ENCODE data around the gene GUCA2A.

GUCA2A gene

GRCh38 chr1:42173155-42173933, 8.8 kb upstream of the GUCA2A start:
- H3K9me3 ChIP-seq (ENCODE audit: low read length) = no peaks in the 10 kb centered on the region
- peaks cover 4% of the 10 kb centered on the region for H3K36me3 ChIP-seq (ENCODE audit: insufficient read depth, low read length)
- no peaks in the 10 kb centered on the region for H3K27me3 ChIP-seq (ENCODE audit: insufficient read depth, low read length)
- H3K4me3 ChIP-seq (ENCODE audit: low read length) = no peak overlapping the region
- H2AFZ ChIP-seq (ENCODE audit: low read depth, low read length) = no peak overlapping the region
- H3K4me1 ChIP-seq (ENCODE audit: insufficient read depth, low read length) = no peaks in the 10 kb centered on the region

- H3K4me3 ChIP-seq (ENCODE audit: low read length) = no peak overlapping the region
- H2AFZ ChIP-seq (ENCODE audit: low read depth, low read length) = no peak overlapping the region
- H3K36me3 ChIP-seq (ENCODE audit: insufficient read depth, low read length) = peaks cover 4% of the 10 kb centered on the region
- no peaks in the 10 kb centered on the region for H3K4me1 ChIP-seq (ENCODE audit: insufficient read depth, low read length)
- no peaks in the 10 kb centered on the region for H3K27me3 ChIP-seq (ENCODE audit: insufficient read depth, low read length)
- H3K9me3 ChIP-seq (ENCODE audit: low read length) = no peaks in the 10 kb centered on the region
Observed at GRCh38 chr1:42172381-42173133, 8.0 kb upstream of the GUCA2A start.

- no peaks in the 10 kb centered on the region for H3K27me3 ChIP-seq (ENCODE audit: insufficient read depth, low read length)
- no peaks in the 10 kb centered on the region for H3K9me3 ChIP-seq (ENCODE audit: low read length)
- H3K4me3 ChIP-seq (ENCODE audit: low read length) = no peak overlapping the region
- H2AFZ ChIP-seq (ENCODE audit: low read depth, low read length) = no peak overlapping the region
- no peaks in the 10 kb centered on the region for H3K4me1 ChIP-seq (ENCODE audit: insufficient read depth, low read length)
- peaks cover 4% of the 10 kb centered on the region for H3K36me3 ChIP-seq (ENCODE audit: insufficient read depth, low read length)
Observed at GRCh38 chr1:42171679-42172266, 7.2 kb upstream of the GUCA2A start.

GRCh38 chr1:42170779-42171621, 6.5 kb upstream of the GUCA2A start:
- H3K36me3 ChIP-seq (ENCODE audit: insufficient read depth, low read length) = peaks cover 4% of the 10 kb centered on the region
- H2AFZ ChIP-seq (ENCODE audit: low read depth, low read length) = no peak overlapping the region

GRCh38 chr1:42168763-42169162, 4.2 kb upstream of the GUCA2A start:
- Histone ChIP-seq H2AFZ (ENCODE audit: low read depth, low read length) (no peak overlapping the region), H3K36me3 (ENCODE audit: insufficient read depth, low read length) (no peaks in the 10 kb centered on the region), H3K4me3 (ENCODE audit: low read length) (no peak overlapping the region), H3K27me3 (ENCODE audit: insufficient read depth, low read length) (no peaks in the 10 kb centered on the region), H3K9me3 (ENCODE audit: low read length) (no peaks in the 10 kb centered on the region), H3K4me1 (ENCODE audit: insufficient read depth, low read length) (no peaks in the 10 kb centered on the region)

More at GRCh38 chr1:42170779-42171621, 6.5 kb upstream of the GUCA2A start:
- no peak overlapping the region for H3K4me3 ChIP-seq (ENCODE audit: low read length)
- H3K27me3 ChIP-seq (ENCODE audit: insufficient read depth, low read length) = no peaks in the 10 kb centered on the region
- no peaks in the 10 kb centered on the region for H3K4me1 ChIP-seq (ENCODE audit: insufficient read depth, low read length)
- H3K9me3 ChIP-seq (ENCODE audit: low read length) = no peaks in the 10 kb centered on the region

GRCh38 chr1:42168391-42168670, 3.8 kb upstream of the GUCA2A start:
- H3K4me1 ChIP-seq (ENCODE audit: insufficient read depth, low read length) = no peaks in the 10 kb centered on the region
- H3K9me3 ChIP-seq (ENCODE audit: low read length) = no peaks in the 10 kb centered on the region
- no peak overlapping the region for H2AFZ ChIP-seq (ENCODE audit: low read depth, low read length)
- no peaks in the 10 kb centered on the region for H3K36me3 ChIP-seq (ENCODE audit: insufficient read depth, low read length)
- no peaks in the 10 kb centered on the region for H3K27me3 ChIP-seq (ENCODE audit: insufficient read depth, low read length)
- H3K4me3 ChIP-seq (ENCODE audit: low read length) = no peak overlapping the region

GRCh38 chr1:42167611-42168390, 3.3 kb upstream of the GUCA2A start:
- H3K9me3 ChIP-seq (ENCODE audit: low read length) = no peaks in the 10 kb centered on the region
- H3K27me3 ChIP-seq (ENCODE audit: insufficient read depth, low read length) = no peaks in the 10 kb centered on the region
- H2AFZ ChIP-seq (ENCODE audit: low read depth, low read length) = no peak overlapping the region
- H3K4me3 ChIP-seq (ENCODE audit: low read length) = no peak overlapping the region
- H3K36me3 ChIP-seq (ENCODE audit: insufficient read depth, low read length) = no peaks in the 10 kb centered on the region
- H3K4me1 ChIP-seq (ENCODE audit: insufficient read depth, low read length) = no peaks in the 10 kb centered on the region

GRCh38 chr1:42165511-42166210, 1.1 kb upstream of the GUCA2A start:
- Histone ChIP-seq H3K36me3 (ENCODE audit: insufficient read depth, low read length) (no peaks in the 10 kb centered on the region), H3K4me1 (ENCODE audit: insufficient read depth, low read length) (no peaks in the 10 kb centered on the region), H3K9me3 (ENCODE audit: low read length) (peaks cover 4% of the 10 kb centered on the region), H3K27me3 (ENCODE audit: insufficient read depth, low read length) (no peaks in the 10 kb centered on the region), H3K4me3 (ENCODE audit: low read length) (no peak overlapping the region), H2AFZ (ENCODE audit: low read depth, low read length) (no peak overlapping the region)

- no peaks in the 10 kb centered on the region for H3K4me1 ChIP-seq (ENCODE audit: insufficient read depth, low read length)
- H3K36me3 ChIP-seq (ENCODE audit: insufficient read depth, low read length) = no peaks in the 10 kb centered on the region
- H2AFZ ChIP-seq (ENCODE audit: low read depth, low read length) = no peak overlapping the region
- H3K9me3 ChIP-seq (ENCODE audit: low read length) = peaks cover 4% of the 10 kb centered on the region
- no peak overlapping the region for H3K4me3 ChIP-seq (ENCODE audit: low read length)
- H3K27me3 ChIP-seq (ENCODE audit: insufficient read depth, low read length) = no peaks in the 10 kb centered on the region
Observed at GRCh38 chr1:42163536-42164503, 725 bp downstream of the GUCA2A start.

- Histone ChIP-seq H3K36me3 (ENCODE audit: insufficient read depth, low read length) (no peaks in the 10 kb centered on the region), H2AFZ (ENCODE audit: low read depth, low read length) (no peak overlapping the region), H3K4me1 (ENCODE audit: insufficient read depth, low read length) (no peaks in the 10 kb centered on the region), H3K4me3 (ENCODE audit: low read length) (no peak overlapping the region), H3K27me3 (ENCODE audit: insufficient read depth, low read length) (no peaks in the 10 kb centered on the region), H3K9me3 (ENCODE audit: low read length) (peaks cover 4% of the 10 kb centered on the region)
Observed at GRCh38 chr1:42163114-42163513, 1.4 kb downstream of the GUCA2A start.

GRCh38 chr1:42162181-42162580, 2.4 kb downstream of the GUCA2A start:
- no peaks in the 10 kb centered on the region for H3K36me3 ChIP-seq (ENCODE audit: insufficient read depth, low read length)
- no peaks in the 10 kb centered on the region for H3K4me1 ChIP-seq (ENCODE audit: insufficient read depth, low read length)
- no peaks in the 10 kb centered on the region for H3K27me3 ChIP-seq (ENCODE audit: insufficient read depth, low read length)
- H2AFZ ChIP-seq (ENCODE audit: low read depth, low read length) = no peak overlapping the region
- peaks cover 4% of the 10 kb centered on the region for H3K9me3 ChIP-seq (ENCODE audit: low read length)
- H3K4me3 ChIP-seq (ENCODE audit: low read length) = no peak overlapping the region

Data from neuron (in vitro differentiated cells).